ENCODE measurements around the gene SNX25.

GRCh38 chr4:185334326-185334725 is 124.9 kb downstream of the SNX25 start:
- TF ChIP-seq, protein P1, sequence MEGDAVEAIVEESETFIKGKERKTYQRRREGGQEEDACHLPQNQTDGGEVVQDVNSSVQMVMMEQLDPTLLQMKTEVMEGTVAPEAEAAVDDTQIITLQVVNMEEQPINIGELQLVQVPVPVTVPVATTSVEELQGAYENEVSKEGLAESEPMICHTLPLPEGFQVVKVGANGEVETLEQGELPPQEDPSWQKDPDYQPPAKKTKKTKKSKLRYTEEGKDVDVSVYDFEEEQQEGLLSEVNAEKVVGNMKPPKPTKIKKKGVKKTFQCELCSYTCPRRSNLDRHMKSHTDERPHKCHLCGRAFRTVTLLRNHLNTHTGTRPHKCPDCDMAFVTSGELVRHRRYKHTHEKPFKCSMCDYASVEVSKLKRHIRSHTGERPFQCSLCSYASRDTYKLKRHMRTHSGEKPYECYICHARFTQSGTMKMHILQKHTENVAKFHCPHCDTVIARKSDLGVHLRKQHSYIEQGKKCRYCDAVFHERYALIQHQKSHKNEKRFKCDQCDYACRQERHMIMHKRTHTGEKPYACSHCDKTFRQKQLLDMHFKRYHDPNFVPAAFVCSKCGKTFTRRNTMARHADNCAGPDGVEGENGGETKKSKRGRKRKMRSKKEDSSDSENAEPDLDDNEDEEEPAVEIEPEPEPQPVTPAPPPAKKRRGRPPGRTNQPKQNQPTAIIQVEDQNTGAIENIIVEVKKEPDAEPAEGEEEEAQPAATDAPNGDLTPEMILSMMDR (IDR thresholded peaks at IDR 0.05; ENCODE audit: insufficient read depth, low read depth, low read length) = no peak
- no peak for TF ChIP-seq EZH2 (IDR thresholded peaks at IDR 0.05; ENCODE audit: insufficient read depth, low read length)
